HepG2 (cell line): Measurements from ENCODE around the gene FOSL2. TPM values are rescaled to one million over a fixed set of nuclear protein-coding genes. Genes with fewer than 3 reads are reported as not detected.

Experiments
- ARID4A ChIP-seq: sonication (generic); formaldehyde crosslinking; IDR thresholded peaks from 2 replicates; pipeline ENCODE4 v1.5.0; 2020; ENCODE audit warnings: mild to moderate bottlenecking, missing genetic modification reagents, borderline replicate concordance
- ASH2L ChIP-seq: fragments of 300-600, 200-600 bp; sonication (generic); IDR thresholded peaks from 2 replicates; pipeline ENCODE4 v1.7.0; 2017; ENCODE audit warnings: low read depth, mild to moderate bottlenecking, moderate library complexity, mixed read lengths, low read length; ENCODE audit not compliant: insufficient read length
- CHD2 ChIP-seq: IDR thresholded peaks from 2 replicates; pipeline ENCODE4 v1.6.1; 2011; ENCODE audit warnings: low read depth, low read length, improper control_type of control experiment
- CREBL2 ChIP-seq: sonication (generic); formaldehyde crosslinking; IDR thresholded peaks from 2 replicates; pipeline ENCODE4 v1.8.1; 2023; ENCODE audit warnings: missing genetic modification reagents, mild to moderate bottlenecking, borderline replicate concordance
- E2F5 ChIP-seq: sonication (generic); formaldehyde crosslinking; conservative IDR thresholded peaks from 2 replicates; pipeline ENCODE4 v1.4.0; 2020; ENCODE audit warnings: missing genetic modification reagents
- HNF1B ChIP-seq: sonication (generic); formaldehyde crosslinking; IDR thresholded peaks from 2 replicates; pipeline ENCODE4 v1.5.1; 2020; ENCODE audit warnings: mild to moderate bottlenecking, moderate library complexity, missing genetic modification reagents
- HNF4A ChIP-seq: sonication (generic); formaldehyde crosslinking; IDR thresholded peaks from 2 replicates; pipeline ENCODE4 v1.4.0; 2020; ENCODE audit warnings: missing genetic modification reagents
- MIXL1 ChIP-seq: IDR thresholded peaks from 2 replicates; pipeline ENCODE4 v1.6.1; 2016
- STAT5B ChIP-seq: sonication (generic); formaldehyde crosslinking; IDR thresholded peaks from 2 replicates; pipeline ENCODE4 v1.4.0; 2020; ENCODE audit warnings: missing genetic modification reagents
- TBX2 ChIP-seq: sonication (generic); formaldehyde crosslinking; IDR thresholded peaks from 2 replicates; pipeline ENCODE4 v1.5.0; 2020; ENCODE audit warnings: missing genetic modification reagents, mild to moderate bottlenecking, borderline replicate concordance
- THAP7 ChIP-seq: sonication (generic); formaldehyde crosslinking; IDR thresholded peaks from 2 replicates; pipeline ENCODE4 v1.8.1; 2023; ENCODE audit warnings: mild to moderate bottlenecking, missing genetic modification reagents
- TOE1 ChIP-seq: sonication (generic); formaldehyde crosslinking; IDR thresholded peaks from 2 replicates; pipeline ENCODE4 v1.4.0; 2020; ENCODE audit warnings: mild to moderate bottlenecking, missing genetic modification reagents
- ZBTB44 ChIP-seq: sonication (generic); formaldehyde crosslinking; IDR thresholded peaks from 2 replicates; pipeline ENCODE4 v1.4.0; 2020; ENCODE audit warnings: missing genetic modification reagents
- ZNF331 ChIP-seq: sonication (generic); formaldehyde crosslinking; IDR thresholded peaks from 2 replicates; pipeline ENCODE4 v1.4.0; 2020; ENCODE audit warnings: missing genetic modification reagents
- ZNF350 ChIP-seq: sonication (generic); formaldehyde crosslinking; IDR thresholded peaks from 2 replicates; pipeline ENCODE4 v1.4.0; 2020; ENCODE audit warnings: mild to moderate bottlenecking, low read depth, missing genetic modification reagents, borderline replicate concordance
- ZNF615 ChIP-seq: sonication (generic); formaldehyde crosslinking; IDR thresholded peaks from 2 replicates; pipeline ENCODE4 v1.5.0; 2020; ENCODE audit warnings: mild to moderate bottlenecking, missing genetic modification reagents, borderline replicate concordance
- polyA plus RNA-seq, 8 experiments: library from polyadenylated mRNA; depleted of rRNA in 3 of 8; stranded (reverse) in 7 of 8; unstranded in 1 of 8; fragments of >200 nt; fragmentation: Illumina TruSeq in 4 of 8; extraction: Trizol in 4 of 8; gene quantifications; 2 replicates each; pipeline versions ENCODE4 v1.2.1 to v1.2.3, GENCODE V29; 2011 to 2016; ENCODE audit warnings: low read depth in 4 of 8, missing spikeins in 1 of 8, mixed read lengths in 1 of 8; ENCODE audit not compliant: insufficient read depth in 1 of 8
- total RNA-seq, 5 experiments: library from RNA; depleted of rRNA; stranded (reverse); fragments of >200 nt; fragmentation: Illumina TruSeq; extraction: Trizol; gene quantifications; 2 replicates each; pipeline ENCODE4 v1.2.3, GENCODE V29; 2016; ENCODE audit warnings: low read depth in 1 of 5

The FOSL2 gene
- total and polyA plus RNA-seq, 2 of the 13 experiments (the other 11 are each of a cell fraction or from before 2014, with no cell fraction given): 3.4 to 18.1 TPM

- no peak; the same call in 1 of the 2 replicates for TF ChIP-seq CREBL2 (CRISPR knock-in tag)
- TF ChIP-seq MIXL1 (CRISPR knock-in tag): peak; percentile 77
- no peak for TF ChIP-seq E2F5 (CRISPR knock-in tag)
- peak; percentile 74 for TF ChIP-seq ASH2L
- peak; percentile 75 for TF ChIP-seq ZNF350
- no peak for TF ChIP-seq THAP7
- peak; percentile 93 for TF ChIP-seq HNF1B (CRISPR knock-in tag)
- TF ChIP-seq ZNF615 (CRISPR knock-in tag): no peak
- no peak for TF ChIP-seq TOE1 (CRISPR knock-in tag)
- peak; percentile 94 for TF ChIP-seq ZNF331 (CRISPR knock-in tag)
- TF ChIP-seq CHD2: 0 out of 2 replicates have a peak, but pooled peaks have one; percentile 24
- TF ChIP-seq ZBTB44: peak; percentile 80
- peak; percentile 91 for TF ChIP-seq ARID4A (CRISPR knock-in tag)
- no peak; the same call in none of the 2 replicates for TF ChIP-seq HNF4A (CRISPR knock-in tag)
- 0 out of 2 replicates have a peak, but pooled peaks have one; percentile 41 for TF ChIP-seq STAT5B (CRISPR knock-in tag)
- peak; percentile 86; the same call in 1 of the 2 replicates for TF ChIP-seq TBX2 (CRISPR knock-in tag)
These were observed at the start of gene FOSL2 (continued) for GRCh38 chr2:28392297-28393113.
